ENCODE results near the gene MYOZ1.

- TF ChIP-seq, protein P1, sequence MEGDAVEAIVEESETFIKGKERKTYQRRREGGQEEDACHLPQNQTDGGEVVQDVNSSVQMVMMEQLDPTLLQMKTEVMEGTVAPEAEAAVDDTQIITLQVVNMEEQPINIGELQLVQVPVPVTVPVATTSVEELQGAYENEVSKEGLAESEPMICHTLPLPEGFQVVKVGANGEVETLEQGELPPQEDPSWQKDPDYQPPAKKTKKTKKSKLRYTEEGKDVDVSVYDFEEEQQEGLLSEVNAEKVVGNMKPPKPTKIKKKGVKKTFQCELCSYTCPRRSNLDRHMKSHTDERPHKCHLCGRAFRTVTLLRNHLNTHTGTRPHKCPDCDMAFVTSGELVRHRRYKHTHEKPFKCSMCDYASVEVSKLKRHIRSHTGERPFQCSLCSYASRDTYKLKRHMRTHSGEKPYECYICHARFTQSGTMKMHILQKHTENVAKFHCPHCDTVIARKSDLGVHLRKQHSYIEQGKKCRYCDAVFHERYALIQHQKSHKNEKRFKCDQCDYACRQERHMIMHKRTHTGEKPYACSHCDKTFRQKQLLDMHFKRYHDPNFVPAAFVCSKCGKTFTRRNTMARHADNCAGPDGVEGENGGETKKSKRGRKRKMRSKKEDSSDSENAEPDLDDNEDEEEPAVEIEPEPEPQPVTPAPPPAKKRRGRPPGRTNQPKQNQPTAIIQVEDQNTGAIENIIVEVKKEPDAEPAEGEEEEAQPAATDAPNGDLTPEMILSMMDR (IDR thresholded peaks at IDR 0.05) = peak in 1 of 4 experiments; percentile 20
- TF ChIP-seq POLR2A (IDR thresholded peaks at IDR 0.05) = no peak
- TF ChIP-seq EP300 (IDR thresholded peaks at IDR 0.05) = no peak
- no peak for TF ChIP-seq POLR2AphosphoS5 (IDR thresholded peaks at IDR 0.05)
Measured at GRCh38 chr10:73647211-73647874, 6.1 kb upstream of the MYOZ1 start.
